HepG2 (cell line): ENCODE data around the gene SEC61A1.

Experiments used
- ARNT ChIP-seq: fragments of 450-650 bp; IDR thresholded peaks from 2 replicates; pipeline ENCODE4 v1.6.1; 2017
- ARNT2 ChIP-seq: sonication (generic); formaldehyde crosslinking; IDR thresholded peaks from 2 replicates; pipeline ENCODE4 v1.8.0; 2022; ENCODE audit warnings: mild to moderate bottlenecking, low read depth, missing genetic modification reagents, moderate library complexity
- CHD2 ChIP-seq: IDR thresholded peaks from 2 replicates; pipeline ENCODE4 v1.6.1; 2011; ENCODE audit warnings: low read depth, low read length, improper control_type of control experiment
- ELF3 ChIP-seq: IDR thresholded peaks from 2 replicates; pipeline ENCODE4 v1.6.1; 2016; ENCODE audit warnings: missing genetic modification reagents, missing compliant biosample characterization
- HES4 ChIP-seq: sonication (generic); formaldehyde crosslinking; IDR thresholded peaks from 2 replicates; pipeline ENCODE4 v1.9.0; 2021; ENCODE audit warnings: mild to moderate bottlenecking, missing genetic modification reagents, borderline replicate concordance
- MYC ChIP-seq: sonication (generic); formaldehyde crosslinking; IDR thresholded peaks from 2 replicates; pipeline ENCODE4 v1.9.0; 2021; ENCODE audit warnings: missing genetic modification reagents, borderline replicate concordance
- RNF2 ChIP-seq: fragments of 450-650 bp; conservative IDR thresholded peaks from 2 replicates; pipeline ENCODE4 v1.6.1; 2016; ENCODE audit warnings: low read depth
- ZNF740 ChIP-seq: sonication (generic); formaldehyde crosslinking; IDR thresholded peaks from 2 replicates; pipeline ENCODE4 v1.4.0; 2020; ENCODE audit warnings: missing genetic modification reagents

DNA sequence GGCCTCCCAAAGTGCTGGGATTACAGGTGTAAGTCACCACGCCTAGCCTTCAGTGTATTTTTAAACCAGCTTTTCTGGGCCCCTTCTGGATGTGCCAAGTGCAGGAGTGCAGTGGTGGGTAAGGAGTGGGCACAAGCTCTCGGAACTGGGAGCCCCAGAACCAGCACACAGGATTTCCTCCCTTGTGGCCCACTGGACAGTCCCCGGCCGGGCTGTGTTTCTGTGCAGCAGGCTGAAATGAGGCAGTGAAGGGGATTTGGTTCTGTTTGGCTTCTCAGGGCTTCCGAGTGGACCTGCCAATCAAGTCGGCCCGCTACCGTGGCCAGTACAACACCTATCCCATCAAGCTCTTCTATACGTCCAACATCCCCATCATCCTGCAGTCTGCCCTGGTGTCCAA is 14.4 kb downstream of the SEC61A1 start:
- TF ChIP-seq CHD2 (no peak), ARNT2 (no peak), ELF3 (CRISPR knock-in tag) (no peak), HES4 (no peak), ZNF740 (CRISPR knock-in tag) (no peak), RNF2 (no peak), MYC (CRISPR knock-in tag) (no peak), ARNT (no peak)
